Psoas muscle (tissue), 8 donors: Measurements from ENCODE around the gene MMP7. TPM values are rescaled to one million over a fixed set of nuclear protein-coding genes. Genes with fewer than 3 reads are reported as not detected.

ENCODE experiments used
- ATAC-seq, 4 donors: fragments of 200-7000 bp; cut with Tn5 transposase; one replicate each; pipeline ENCODE4 v1.9.1; 2020; ENCODE audit warnings: moderate library complexity in 3 of 4, mild to moderate bottlenecking in 2 of 4
- DNase-seq, 2 donors: peaks; one replicate each; pipeline ENCODE4 v3.0.0-alpha.2; 2020
- H3K27ac ChIP-seq: fragments of 200-600 bp; one replicate; pipeline ENCODE4 v1.8.0; 2022
- H3K27me3 ChIP-seq, 3 donors: fragments of 200-600 bp in 1 of 3; one replicate each; pipeline versions ENCODE4 v1.6.1 to v1.8.0; 2013 to 2022; ENCODE audit warnings: low read length in 2 of 3, mild to moderate bottlenecking in 2 of 3, moderate library complexity in 1 of 3; ENCODE audit not compliant: insufficient read depth in 3 of 3
- H3K36me3 ChIP-seq, 2 donors: fragments of 200-600 bp in 1 of 2; one replicate each; pipeline versions ENCODE4 v1.6.1 to v1.8.0; 2013 to 2022; ENCODE audit warnings: low read depth in 1 of 2, mild to moderate bottlenecking in 1 of 2, moderate library complexity in 1 of 2; ENCODE audit not compliant: insufficient read depth in 1 of 2
- H3K4me1 ChIP-seq: fragments of 200-600 bp; one replicate; pipeline ENCODE4 v1.8.0; 2022
- H3K4me3 ChIP-seq: fragments of 200-600 bp; one replicate; pipeline ENCODE4 v1.8.0; 2022; ENCODE audit warnings: mild to moderate bottlenecking
- H3K9me3 ChIP-seq: fragments of 200-600 bp; one replicate; pipeline ENCODE4 v1.8.0; 2022
- CTCF ChIP-seq: fragments of 200-600 bp; IDR thresholded peaks from one replicate; pipeline ENCODE4 v1.8.0; 2022; ENCODE audit warnings: antibody characterized with exemption
- WGBS, 3 donors: extraction: QIAGEN DNeasy Blood & Tissue Kit; methylation state at CpG; one replicate each; pipeline versions ENCODE4 v1.1.6 to v1.1.7; 2013; 5-methylcytosine and 5-hydroxymethylcytosine counted together
- intact Hi-C, 2 donors: fragments of 100-400 bp; cut with DNase I; formaldehyde crosslinking; loops; one replicate each; pipeline versions ENCODE4 v1.11.0 to v1.14.2; 2022
- polyA plus RNA-seq, 3 donors: library from polyadenylated mRNA; stranded (reverse); fragments of 200-250 nt; gene quantifications; one replicate each; pipeline ENCODE4 v1.2.3, GENCODE V29; 2013
- total RNA-seq, 4 donors: library from RNA; stranded (reverse); fragmentation: NEBNext Ultra II Directional in 2 of 4; extraction: Animal tissue kit (Norgen Biotek cat#: 25700) in 2 of 4; gene quantifications; one replicate each; pipeline versions ENCODE4 v1.2.1 to v1.2.4, GENCODE V29; 2021 to 2023
- donor health status: healthy with polysubstance abuse.
- donor health status: DM: no; HTN: no; CAD: no; lungs with moderate emphysema.
- donor health status: Bipolar disorder and iron deficiency.
- donor health status: healthy.
- donor health status: DM: yes; HTN: yes; CAD: no.
- donor health status: DM: no; HTN: no; CAD: no.
- donor health status: DM: no; HTN: no; CAD: no.
- donor health status: DM: yes; HTN: yes; CAD: no.

The MMP7 gene
- total and polyA plus RNA-seq, 7 donors, result 0.31 TPM; not detected in 6

GRCh38 chr11:102553835-102554282 is 23.3 kb upstream of the MMP7 start:
- Histone ChIP-seq H3K4me1 (no peaks in the 10 kb centered on the region), H3K9me3 (no peaks in the 10 kb centered on the region), H3K27me3 (no peaks in the 10 kb centered on the region), H3K27ac (no peak overlapping the region), H3K36me3 (no peaks in the 10 kb centered on the region), H3K4me3 (no peak overlapping the region)
- WGBS, 3 donors, result 82 to 90% (median 89%) methylated on average over 5 of the region's 5 CpGs
- no peak for TF ChIP-seq CTCF
- no peak for ATAC-seq
- no peak for DNase-seq
- intact Hi-C loops, result no loop called here

DNA sequence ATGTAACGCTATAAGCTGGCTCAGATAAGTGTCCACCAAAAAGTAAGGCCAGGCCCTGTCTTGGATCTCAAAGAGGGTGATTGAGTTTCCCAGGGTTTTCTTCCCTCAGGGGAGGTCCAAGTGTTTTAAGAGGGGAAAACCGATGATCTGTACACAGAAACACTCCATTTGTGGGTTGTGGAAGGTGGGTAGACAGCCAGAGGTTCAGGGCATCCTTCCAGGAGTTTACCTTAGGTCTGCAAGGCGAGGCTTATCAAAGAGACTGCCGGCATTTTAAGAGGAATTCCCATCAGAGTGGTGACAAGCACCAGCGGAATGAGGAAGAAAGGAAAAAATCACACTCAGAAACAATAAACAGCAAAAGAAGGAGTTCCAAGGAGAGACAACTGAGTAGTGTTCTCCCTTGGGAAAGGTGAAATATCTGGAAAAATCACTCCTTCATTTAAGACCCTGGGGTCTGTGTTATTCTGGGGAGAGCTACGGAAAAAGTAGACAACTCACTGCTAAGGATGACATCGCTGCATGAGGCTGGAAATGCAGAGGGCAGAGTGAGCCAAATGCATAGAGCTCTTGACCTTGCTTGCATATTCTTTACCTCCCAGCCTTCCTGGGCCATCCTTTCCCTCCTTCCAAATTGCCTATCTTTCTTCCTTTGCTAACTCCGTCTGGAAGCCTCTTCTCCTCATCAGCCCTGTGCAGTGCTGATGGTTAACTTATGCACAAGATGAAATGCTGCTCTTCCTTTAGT is 22.1 kb upstream of the MMP7 start:
- TF ChIP-seq CTCF, result no peak
- H3K4me3 ChIP-seq, result no peak overlapping the region
- H3K27me3 ChIP-seq, result no peaks in the 10 kb centered on the region
- H3K27ac ChIP-seq, result no peak overlapping the region
- no peaks in the 10 kb centered on the region for H3K4me1 ChIP-seq
- no peaks in the 10 kb centered on the region for H3K36me3 ChIP-seq
- DNase-seq (no peak), ATAC-seq (no peak)
- H3K9me3 ChIP-seq, result no peaks in the 10 kb centered on the region
- 64 to 79% (median 71%) methylated on average over 8 of the region's 8 CpGs for WGBS, 3 donors
- intact Hi-C loops, result no loop called here

GRCh38 chr11:102552020-102552419 is 21.5 kb upstream of the MMP7 start:
- H3K36me3 ChIP-seq, result no peaks in the 10 kb centered on the region
- H3K9me3 ChIP-seq, result no peaks in the 10 kb centered on the region
- H3K27me3 ChIP-seq, result no peaks in the 10 kb centered on the region
- H3K4me1 ChIP-seq, result no peaks in the 10 kb centered on the region
- DNase-seq, result no peak
- no peak for TF ChIP-seq CTCF
- H3K27ac ChIP-seq, result no peak overlapping the region
- H3K4me3 ChIP-seq, result no peak overlapping the region
- 49 to 74% (median 69%) methylated on average over 2 of the region's 2 CpGs for WGBS, 3 donors
- no peak for ATAC-seq
- intact Hi-C loops, result no loop called here

DNA sequence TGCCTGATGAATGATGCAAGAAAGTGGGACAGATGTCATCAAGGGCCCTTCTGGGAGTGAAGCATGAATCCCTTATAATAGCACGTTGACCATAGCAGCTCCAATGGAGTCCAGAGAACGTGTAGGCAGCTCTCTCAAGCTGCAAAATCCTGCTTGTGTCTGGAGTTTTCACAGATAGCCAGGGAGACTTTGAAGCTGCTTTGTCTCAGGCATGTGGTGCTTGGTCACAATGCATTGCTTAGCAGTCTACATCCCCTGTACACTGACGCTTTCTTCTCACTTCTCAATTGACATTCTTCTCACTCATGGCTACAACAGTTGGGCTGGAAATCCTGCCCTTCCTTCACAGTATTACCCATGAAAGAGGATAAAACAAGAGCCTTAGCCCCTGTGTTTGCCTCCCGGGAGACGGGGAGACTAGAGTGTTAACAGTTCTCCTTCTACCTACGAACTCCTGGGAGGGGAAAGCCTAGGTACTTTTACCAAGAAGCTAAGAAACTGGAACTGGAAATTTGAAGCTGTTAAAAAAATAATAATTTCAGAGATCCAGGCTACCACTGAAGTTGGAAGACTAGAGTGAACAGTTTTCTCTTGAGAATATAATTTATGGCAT is 20.7 kb upstream of the MMP7 start:
- H3K27ac ChIP-seq, result no peak overlapping the region

More for the DNA sequence above, 20.7 kb upstream of the MMP7 start:
- whole genome bisulfite sequencing, 3 donors, result 47 to 52% (median 48%) methylated on average over 6 of the region's 6 CpGs
- Histone ChIP-seq H3K9me3 (no peaks in the 10 kb centered on the region), H3K4me1 (no peaks in the 10 kb centered on the region), H3K27me3 (no peaks in the 10 kb centered on the region), H3K4me3 (no peak overlapping the region), H3K36me3 (no peaks in the 10 kb centered on the region)
- no peak for TF ChIP-seq CTCF
- ATAC-seq (no peak), DNase-seq (no peak)
- intact Hi-C loops, result no loop called here
